NCI-H2107 treated with DMSO at 0.1 percent for 48 hours (cell line): ENCODE measurements around the gene PDE6D.

ENCODE experiments used
- DNase-seq: peaks from one replicate; lab custom pipeline; 2025; ENCODE audit not compliant: unreplicated experiment; lab: John Stamatoyannopoulos, UW

PDE6D gene

DNA sequence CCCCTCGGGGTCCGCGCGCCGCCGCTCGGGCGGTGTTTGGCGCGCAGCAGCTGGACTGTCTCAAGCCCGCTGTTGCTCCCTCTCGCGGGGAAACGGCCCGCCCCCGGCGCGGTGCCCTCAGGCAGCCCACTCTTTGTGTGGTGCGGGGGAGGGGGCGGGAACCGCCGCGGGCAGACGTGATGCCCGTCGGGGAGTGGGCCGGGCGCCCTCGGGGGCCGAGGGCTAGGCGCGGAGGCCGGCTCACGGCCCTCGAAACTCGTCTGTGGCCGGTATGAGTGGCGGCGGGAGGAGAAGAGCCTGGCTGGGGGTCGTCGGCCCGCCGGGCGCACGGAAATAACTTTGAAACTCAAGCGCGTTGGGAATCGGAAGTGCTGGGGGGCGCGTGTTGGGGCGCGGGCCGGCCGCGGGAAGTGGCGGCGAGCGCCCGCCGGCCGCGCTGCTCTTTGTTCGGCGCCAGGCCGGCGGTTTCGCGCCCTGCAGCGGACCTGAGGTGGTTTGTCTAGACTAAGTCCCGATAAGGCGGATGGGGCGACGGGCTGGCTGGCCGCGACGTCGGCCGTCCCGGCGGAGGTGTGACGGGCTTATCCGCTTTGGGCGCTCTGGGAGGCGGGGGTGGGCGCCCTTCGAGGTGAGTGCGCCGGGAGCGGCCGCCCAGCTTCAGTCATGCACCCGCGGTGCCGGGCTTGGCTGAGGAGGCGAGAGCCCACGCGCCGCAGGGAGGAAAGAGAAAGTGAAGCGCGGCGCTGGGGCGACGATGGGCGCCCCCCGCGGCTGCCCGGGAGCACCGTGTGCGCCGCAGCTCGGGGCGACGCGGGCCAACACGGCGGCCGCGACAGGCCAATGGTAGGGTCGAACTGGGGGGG, 72.1 kb downstream of the PDE6D start:
- no peak for DNase-seq

DNA sequence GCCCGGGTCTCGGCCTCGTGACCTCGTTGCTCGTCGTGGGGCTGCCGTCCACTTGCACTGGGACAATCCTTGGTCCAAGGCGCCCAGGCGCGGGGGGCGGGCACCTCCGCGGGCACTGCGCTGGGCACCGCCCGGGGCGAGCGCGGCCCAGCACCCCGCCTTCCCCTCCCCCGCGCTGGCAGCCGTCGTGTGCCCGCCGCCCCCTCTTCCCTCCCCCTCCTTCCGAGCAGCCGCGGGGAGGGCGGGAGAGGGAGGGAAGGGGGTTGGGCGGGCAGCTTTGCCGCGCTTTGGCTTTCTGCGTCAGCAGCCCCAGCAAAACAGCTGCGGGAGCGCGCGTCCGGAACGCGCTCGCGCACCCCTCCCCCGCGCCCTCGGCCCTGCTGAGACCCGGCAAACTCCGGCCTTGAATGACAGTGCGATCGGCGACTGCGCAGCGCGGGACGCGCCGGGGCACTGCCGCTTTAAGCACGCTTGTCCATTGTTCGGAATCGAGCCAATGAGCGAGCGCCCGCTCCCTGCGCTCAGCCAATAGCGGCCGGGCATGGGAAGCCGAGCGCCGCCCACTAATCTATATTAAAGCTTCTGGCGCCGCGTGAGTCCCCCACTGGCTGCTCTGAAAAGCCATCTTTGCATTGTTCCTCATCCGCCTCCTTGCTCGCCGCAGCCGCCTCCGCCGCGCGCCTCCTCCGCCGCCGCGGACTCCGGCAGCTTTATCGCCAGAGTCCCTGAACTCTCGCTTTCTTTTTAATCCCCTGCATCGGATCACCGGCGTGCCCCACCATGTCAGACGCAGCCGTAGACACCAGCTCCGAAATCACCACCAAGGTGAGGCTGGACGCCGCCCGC, 72.9 kb downstream of the PDE6D start, which contains the start of gene PTMA:
Gene PTMA, plus strand, starts transcription at position 599 of the 846 bp plus-strand sequence. Its CDS starts 182 bp downstream, at position 781.
- DNase-seq: peak; percentile 98

DNA sequence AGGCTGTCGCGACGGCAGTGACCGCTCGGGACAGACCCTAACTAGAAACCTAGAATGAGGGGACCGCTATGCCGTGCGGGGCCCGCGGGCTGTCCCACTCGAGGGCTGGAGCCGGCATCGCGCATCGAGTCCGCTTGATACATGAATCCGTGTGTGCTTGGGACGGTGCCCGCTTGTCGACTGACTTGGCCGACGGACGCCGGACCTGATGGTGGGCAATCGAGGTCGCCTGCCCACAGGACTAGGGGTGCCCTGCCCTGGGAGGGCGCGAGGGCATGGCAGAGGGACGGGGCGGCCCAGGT, 73.5 kb downstream of the PDE6D start:
- no peak for DNase-seq

GRCh38 chr2:231706731-231707624, 74.1 kb downstream of the PDE6D start:
- DNase-seq: peak; percentile 95

DNA sequence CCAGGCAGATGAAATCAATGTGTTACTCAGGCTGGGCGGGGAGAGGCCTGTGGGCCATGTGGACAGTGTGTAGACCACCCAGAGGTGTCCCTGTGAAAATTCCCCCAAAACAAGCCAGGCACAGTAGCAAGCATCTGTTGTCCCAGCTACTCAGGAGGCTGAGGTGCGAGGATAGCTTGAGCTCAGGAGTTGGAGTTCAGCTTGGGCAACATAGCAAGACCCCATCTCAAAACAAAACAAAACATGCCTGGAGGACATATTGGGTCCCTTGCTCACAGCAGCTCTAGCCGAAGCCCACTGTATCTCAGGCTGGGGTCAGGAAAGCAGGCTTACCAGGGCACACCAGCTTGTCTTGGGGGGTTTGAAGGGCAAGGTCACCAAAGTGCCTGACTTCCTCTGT, 77.1 kb downstream of the PDE6D start:
- no peak for DNase-seq

GRCh38 chr2:231701456-231702373, 79.4 kb downstream of the PDE6D start:
- DNase-seq: peak; percentile 71

DNA sequence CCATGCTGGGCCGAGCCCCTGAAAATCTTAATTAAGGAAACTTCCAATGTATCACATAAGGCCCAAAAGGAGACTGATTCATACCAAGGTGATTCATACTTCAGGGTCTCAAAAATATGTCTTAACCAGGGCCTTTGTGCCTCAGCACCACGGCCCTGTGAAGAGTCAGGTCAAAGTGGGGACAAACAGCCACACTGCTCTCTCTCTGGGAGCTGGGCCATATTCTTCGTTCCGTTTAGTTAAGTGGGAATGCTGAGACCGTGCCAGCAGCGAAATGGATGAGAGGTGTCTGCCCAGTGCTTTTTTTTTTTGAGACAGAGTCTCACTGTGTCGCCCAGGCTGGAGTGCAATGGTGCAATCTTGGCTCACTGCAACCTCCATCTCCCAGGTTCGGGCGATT, 82.1 kb downstream of the PDE6D start:
- DNase-seq: no peak

DNA sequence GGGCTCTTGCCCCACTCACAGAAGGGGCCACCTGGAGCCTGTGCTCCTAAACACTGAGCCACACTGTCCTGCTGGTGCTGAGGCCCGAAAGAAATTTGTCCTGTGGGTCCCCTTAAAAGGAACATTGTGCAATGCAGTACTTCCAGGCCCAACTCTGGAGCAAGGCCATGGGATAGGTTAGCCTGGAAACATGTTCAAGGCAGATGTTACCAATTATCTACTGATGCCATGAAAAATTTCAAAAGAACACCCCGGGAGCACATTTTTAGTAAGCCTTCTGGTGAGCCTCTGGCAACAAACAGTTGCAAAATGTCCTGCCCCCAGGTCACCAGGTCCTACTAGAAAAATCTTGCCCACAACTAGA, 85.1 kb downstream of the PDE6D start:
- no peak for DNase-seq

- DNase-seq: no peak
These were observed 87.1 kb downstream of the PDE6D start for GRCh38 chr2:231693956-231694355.

DNA sequence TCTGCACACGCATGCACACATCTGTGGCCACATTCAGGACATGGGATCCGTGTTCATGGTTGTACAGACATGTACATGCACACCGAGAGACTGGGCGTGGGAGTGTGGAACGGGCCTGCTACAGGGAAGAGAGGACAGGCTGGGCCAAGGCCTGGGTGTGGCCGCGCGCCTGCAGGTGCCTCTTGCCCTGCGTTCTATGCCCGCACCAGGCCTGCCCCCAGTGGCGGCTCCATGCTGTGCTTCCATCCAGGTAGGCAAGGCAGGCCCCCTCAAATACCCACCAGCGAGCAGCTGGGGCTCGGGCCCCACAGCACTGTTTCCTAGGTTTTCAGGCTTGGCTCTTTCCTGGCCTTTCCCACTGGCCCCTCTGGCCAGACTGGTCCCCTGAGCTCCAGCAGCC, 88.2 kb downstream of the PDE6D start:
- no peak for DNase-seq

- no peak for DNase-seq
These were observed 89.8 kb downstream of the PDE6D start for GRCh38 chr2:231691251-231691772.

GRCh38 chr2:231689124-231689893, 91.8 kb downstream of the PDE6D start:
- no peak for DNase-seq

- DNase-seq: no peak
These were observed 92.4 kb downstream of the PDE6D start for GRCh38 chr2:231688719-231689118.

DNA sequence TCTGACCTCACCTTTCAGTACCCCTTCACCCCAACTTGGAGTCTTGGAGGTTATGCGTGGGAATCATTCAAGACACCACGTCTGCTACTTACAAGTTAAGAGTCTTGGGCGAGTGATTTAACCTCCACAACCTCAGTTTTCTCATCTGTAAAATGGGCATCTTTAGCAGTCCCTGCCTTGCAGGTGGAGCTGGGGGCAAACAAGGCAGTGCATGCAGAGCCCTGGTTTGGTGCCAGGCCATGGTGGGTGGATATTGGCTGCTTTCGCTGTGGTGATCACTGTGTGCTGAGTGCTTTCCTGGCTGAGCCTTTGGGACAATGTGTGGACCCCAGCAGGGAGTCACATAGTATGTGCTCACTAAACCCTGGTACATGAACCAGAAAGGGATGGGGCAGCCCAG, 93.1 kb downstream of the PDE6D start:
- no peak for DNase-seq

DNA sequence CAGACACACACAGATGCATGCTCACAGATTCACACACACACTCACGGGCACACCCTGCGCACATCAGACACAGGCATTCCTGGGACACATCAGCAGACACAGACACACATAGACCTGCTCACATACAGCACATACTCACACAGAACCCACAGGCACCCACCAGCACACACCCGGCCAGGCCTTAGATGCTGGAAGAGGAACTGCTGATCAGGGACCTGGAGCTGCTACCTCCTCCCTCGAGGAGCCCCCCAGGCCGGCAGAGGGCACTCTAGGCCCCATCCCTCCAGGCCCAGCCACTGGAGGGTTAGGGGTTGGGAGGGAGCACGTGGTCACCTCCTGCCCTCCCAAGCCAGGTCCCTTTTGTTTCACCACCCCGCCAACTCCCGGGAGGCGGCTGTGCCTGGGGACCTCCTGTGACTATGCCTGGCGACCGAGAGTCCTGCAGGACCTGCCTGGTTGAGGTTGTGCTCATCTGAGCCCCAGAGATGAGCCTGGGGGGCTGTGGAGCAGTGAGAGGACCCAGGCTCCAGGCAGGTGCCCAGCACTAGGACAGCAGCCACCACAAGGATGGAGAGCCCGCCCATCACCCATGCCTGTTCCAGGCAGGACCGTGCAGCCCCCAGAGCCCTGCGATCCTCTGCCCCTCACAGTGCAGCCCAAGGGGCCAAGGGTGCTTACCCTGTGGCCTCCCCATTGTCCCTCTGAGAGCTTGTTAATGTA, 93.8 kb downstream of the PDE6D start:
- DNase-seq: no peak

- DNase-seq: no peak
These were observed 94.6 kb downstream of the PDE6D start for GRCh38 chr2:231686192-231687100.

DNA sequence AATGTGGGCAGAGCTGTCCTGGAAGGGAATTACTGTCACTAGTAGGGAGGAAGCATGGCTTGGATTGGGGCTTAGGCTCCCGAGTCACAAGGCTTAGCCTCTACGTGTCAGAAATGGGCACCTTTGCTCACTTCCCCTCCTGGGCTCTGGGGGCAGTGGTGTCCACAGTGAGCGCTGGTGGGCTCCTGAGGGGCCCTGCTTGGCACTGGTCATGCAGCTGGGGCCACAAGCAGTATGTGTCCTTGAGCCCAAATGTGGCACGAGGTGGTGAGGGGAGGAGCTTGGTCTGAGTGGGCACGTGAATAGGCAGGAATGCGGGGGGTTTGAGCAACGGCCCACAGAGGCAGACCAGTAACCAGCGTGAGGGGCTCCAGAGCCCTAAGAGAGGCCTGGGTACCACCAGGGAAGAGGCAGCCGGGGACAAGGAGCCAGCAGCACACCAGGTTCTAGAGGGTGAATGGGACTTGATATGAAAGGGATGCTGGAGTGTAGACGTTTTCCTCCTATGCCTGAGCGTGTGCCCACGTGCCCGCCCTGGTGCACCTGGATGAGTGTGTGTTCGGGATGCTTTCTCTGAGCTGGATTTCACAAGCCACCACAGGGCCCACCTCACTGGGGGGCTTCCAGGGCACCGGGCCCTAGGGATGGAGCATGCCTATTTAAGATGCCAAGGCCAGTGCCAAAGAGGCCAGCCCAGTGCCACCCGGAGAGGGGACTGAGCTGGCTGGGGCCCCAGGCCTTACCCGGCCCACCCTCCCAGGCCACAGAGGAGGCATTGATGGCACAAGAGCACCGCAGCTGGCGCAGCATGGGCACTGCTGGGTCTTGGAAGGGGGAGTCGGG, 95.5 kb downstream of the PDE6D start:
- no peak for DNase-seq
